22Rv1 (cell line): Measurements from ENCODE around the gene CEP41.

ENCODE experiments used
- ZFX ChIP-seq: fragments of 450-650 bp; IDR thresholded peaks from 2 replicates; pipeline ENCODE4 v1.6.1; 2017; ENCODE audit warnings: antibody characterized with exemption, borderline replicate concordance
- TF ChIP-seq, protein P1 (sequence below): fragments of 450-650 bp; IDR thresholded peaks from 2 replicates; pipeline ENCODE4 v1.5.1; 2017; ENCODE audit warnings: mild to moderate bottlenecking

DNA sequence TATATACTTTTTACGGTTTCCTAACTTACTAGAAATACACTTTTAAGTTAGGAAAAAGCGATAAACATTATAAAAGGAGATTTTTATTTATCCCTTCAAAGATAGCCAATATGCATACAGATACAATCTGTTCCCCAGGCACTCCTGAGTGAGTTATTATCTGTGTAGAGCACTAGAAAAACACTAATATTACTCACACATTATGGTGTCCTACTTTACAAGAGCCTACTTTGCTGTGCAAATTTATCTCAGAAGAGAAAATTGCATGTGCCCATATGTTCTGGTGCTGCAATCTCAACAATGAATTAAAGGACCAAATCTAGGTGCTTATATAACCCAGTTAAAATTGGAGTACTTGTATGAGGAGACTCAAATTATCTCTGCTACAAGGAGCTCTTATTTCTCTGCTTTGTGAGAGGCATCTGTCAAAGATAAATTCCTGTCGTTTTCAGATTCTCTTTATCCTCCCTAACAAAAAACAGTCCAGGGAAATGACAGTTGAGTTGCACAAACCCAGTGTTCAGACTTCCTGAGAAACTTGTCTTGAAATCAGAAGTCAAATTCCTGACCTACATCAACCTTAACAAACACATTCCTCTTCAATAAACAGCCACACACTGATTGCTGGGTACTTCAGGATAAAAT is 31.6 kb downstream of the CEP41 start:
- TF ChIP-seq, protein P1, sequence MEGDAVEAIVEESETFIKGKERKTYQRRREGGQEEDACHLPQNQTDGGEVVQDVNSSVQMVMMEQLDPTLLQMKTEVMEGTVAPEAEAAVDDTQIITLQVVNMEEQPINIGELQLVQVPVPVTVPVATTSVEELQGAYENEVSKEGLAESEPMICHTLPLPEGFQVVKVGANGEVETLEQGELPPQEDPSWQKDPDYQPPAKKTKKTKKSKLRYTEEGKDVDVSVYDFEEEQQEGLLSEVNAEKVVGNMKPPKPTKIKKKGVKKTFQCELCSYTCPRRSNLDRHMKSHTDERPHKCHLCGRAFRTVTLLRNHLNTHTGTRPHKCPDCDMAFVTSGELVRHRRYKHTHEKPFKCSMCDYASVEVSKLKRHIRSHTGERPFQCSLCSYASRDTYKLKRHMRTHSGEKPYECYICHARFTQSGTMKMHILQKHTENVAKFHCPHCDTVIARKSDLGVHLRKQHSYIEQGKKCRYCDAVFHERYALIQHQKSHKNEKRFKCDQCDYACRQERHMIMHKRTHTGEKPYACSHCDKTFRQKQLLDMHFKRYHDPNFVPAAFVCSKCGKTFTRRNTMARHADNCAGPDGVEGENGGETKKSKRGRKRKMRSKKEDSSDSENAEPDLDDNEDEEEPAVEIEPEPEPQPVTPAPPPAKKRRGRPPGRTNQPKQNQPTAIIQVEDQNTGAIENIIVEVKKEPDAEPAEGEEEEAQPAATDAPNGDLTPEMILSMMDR = no peak
- TF ChIP-seq ZFX = no peak
